Karpas-422 (cell line): ENCODE results near the gene AK9. TPM values are rescaled to one million over a fixed set of nuclear protein-coding genes. Genes with fewer than 3 reads are reported as not detected.

Source experiments
- DNase-seq: peaks from one replicate; pipeline ENCODE4 v3.0.0-alpha.2; 2015
- H2AFZ ChIP-seq: fragments of 200-600 bp; sonication (generic); 2 replicates; pipeline ENCODE4 v1.6.1; 2014; ENCODE audit warnings: antibody characterized with exemption, low read length, mixed read lengths
- H3K27ac ChIP-seq: fragments of 200-600 bp; sonication (generic); 2 replicates; pipeline ENCODE4 v1.5.1; 2014; ENCODE audit warnings: mild to moderate bottlenecking, low read length, moderate library complexity
- H3K27me3 ChIP-seq: fragments of 200-600 bp; sonication (generic); 2 replicates; pipeline ENCODE4 v1.6.1; 2014; ENCODE audit warnings: low read length, mixed read lengths
- H3K36me3 ChIP-seq: fragments of 200-600 bp; sonication (generic); 2 replicates; pipeline ENCODE4 v1.6.1; 2014; ENCODE audit warnings: low read length, mixed read lengths; ENCODE audit not compliant: insufficient read depth
- H3K4me1 ChIP-seq: fragments of 200-600 bp; sonication (generic); 2 replicates; pipeline ENCODE4 v1.6.1; 2014; ENCODE audit warnings: mild to moderate bottlenecking, low read length, mixed read lengths
- H3K4me2 ChIP-seq: fragments of 200-600 bp; sonication (generic); 2 replicates; pipeline ENCODE4 v1.6.1; 2014; ENCODE audit warnings: low read length, low read depth, mild to moderate bottlenecking; ENCODE audit not compliant: poor library complexity, severe bottlenecking
- H3K4me3 ChIP-seq: fragments of 200-600 bp; sonication (generic); 2 replicates; pipeline ENCODE4 v1.5.1; 2014; ENCODE audit warnings: mild to moderate bottlenecking, antibody characterized with exemption, low read length, mixed read lengths
- H3K79me2 ChIP-seq: fragments of 200-600 bp; sonication (generic); 2 replicates; pipeline ENCODE4 v1.6.1; 2014; ENCODE audit warnings: mild to moderate bottlenecking, low read length, mixed read lengths
- H3K9ac ChIP-seq: fragments of 200-600 bp; sonication (generic); 2 replicates; pipeline ENCODE4 v1.6.0; 2014; ENCODE audit warnings: low read length
- H3K9me2 ChIP-seq: fragments of 200-600 bp; sonication (generic), shearing (Covaris generic); replicated peaks from 2 replicates; pipeline ENCODE4 v1.6.0; 2014; ENCODE audit warnings: mild to moderate bottlenecking, low read length, moderate library complexity; ENCODE audit not compliant: insufficient read depth
- H3K9me3 ChIP-seq: fragments of 300-700, 200-600 bp; sonication (generic); 2 replicates; pipeline ENCODE4 v1.6.1; 2014; ENCODE audit warnings: low read length, mixed read lengths
- H4K20me1 ChIP-seq: fragments of 200-600 bp; sonication (generic); 2 replicates; pipeline ENCODE4 v1.6.1; 2014; ENCODE audit warnings: mild to moderate bottlenecking, antibody characterized with exemption, low read length, low read depth; ENCODE audit not compliant: insufficient read depth
- total RNA-seq: library from RNA; depleted of rRNA; stranded (reverse); fragments of >200 nt; shearing (Covaris generic); gene quantifications from 2 replicates; pipeline ENCODE4 v1.2.3, GENCODE V29; 2014; ENCODE audit warnings: low replicate concordance

Gene AK9
- total RNA-seq, 1 experiment from 2014 or later, result 2.9 TPM

DNA sequence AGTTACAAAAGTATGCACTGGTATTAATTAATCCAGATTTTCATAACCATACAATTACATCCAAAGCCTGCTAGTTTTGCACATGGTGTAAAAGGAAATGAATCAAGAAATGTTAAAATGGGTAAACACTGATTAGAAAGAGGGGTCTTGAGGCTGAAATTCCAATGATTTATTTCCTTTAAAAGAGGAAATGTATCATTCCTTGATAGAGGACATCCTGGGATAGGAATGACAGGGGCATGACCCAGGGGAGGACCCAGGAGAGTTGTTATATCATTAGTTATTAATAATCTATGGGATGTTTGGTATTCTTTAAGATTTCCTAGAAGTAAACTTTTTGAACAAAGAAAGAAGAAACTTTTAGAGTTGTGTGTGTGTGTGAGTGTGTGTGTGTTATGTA, 18.2 kb downstream of the AK9 start:
- no peak overlapping the region for H3K4me3 ChIP-seq
- no peaks in the 10 kb centered on the region for H3K36me3 ChIP-seq
- H3K27me3 ChIP-seq, result no peaks in the 10 kb centered on the region
- no peaks in the 10 kb centered on the region for H3K79me2 ChIP-seq
- no peaks in the 10 kb centered on the region for H3K9me3 ChIP-seq
- no peak overlapping the region for H3K4me2 ChIP-seq
- H2AFZ ChIP-seq, result no peak overlapping the region
- no peaks in the 10 kb centered on the region for H3K9me2 ChIP-seq
- H3K4me1 ChIP-seq, result peaks cover 2% of the 10 kb centered on the region; the same call in 1 of the 2 replicates
- no peak for DNase-seq
- no peaks in the 10 kb centered on the region for H4K20me1 ChIP-seq
- no peak overlapping the region for H3K27ac ChIP-seq
- no peak overlapping the region for H3K9ac ChIP-seq

- Histone ChIP-seq H3K9me2 (no peaks in the 10 kb centered on the region), H3K4me1 (peaks cover 2% of the 10 kb centered on the region; the same call in 1 of the 2 replicates), H4K20me1 (no peaks in the 10 kb centered on the region), H3K27ac (no peak overlapping the region), H3K4me3 (no peak overlapping the region), H3K27me3 (no peaks in the 10 kb centered on the region), H3K4me2 (no peak overlapping the region), H2AFZ (no peak overlapping the region), H3K9ac (no peak overlapping the region), H3K79me2 (no peaks in the 10 kb centered on the region), H3K9me3 (no peaks in the 10 kb centered on the region), H3K36me3 (no peaks in the 10 kb centered on the region)
- no peak for DNase-seq
These were observed 18.8 kb downstream of the AK9 start for GRCh38 chr6:109672175-109672574.

- Histone ChIP-seq H3K9ac (no peak overlapping the region), H3K27ac (no peak overlapping the region), H3K79me2 (no peaks in the 10 kb centered on the region), H3K27me3 (no peaks in the 10 kb centered on the region), H3K4me2 (no peak overlapping the region), H3K36me3 (no peaks in the 10 kb centered on the region), H3K9me2 (no peaks in the 10 kb centered on the region), H3K9me3 (no peaks in the 10 kb centered on the region), H2AFZ (no peak overlapping the region), H4K20me1 (no peaks in the 10 kb centered on the region), H3K4me1 (peaks cover 2% of the 10 kb centered on the region; the same call in 1 of the 2 replicates), H3K4me3 (no peak overlapping the region)
- DNase-seq, result no peak
These were observed 19.3 kb downstream of the AK9 start for GRCh38 chr6:109671733-109672132.

- no peaks in the 10 kb centered on the region for H3K27me3 ChIP-seq
These were observed 21.2 kb downstream of the AK9 start for GRCh38 chr6:109669811-109670210.

DNA sequence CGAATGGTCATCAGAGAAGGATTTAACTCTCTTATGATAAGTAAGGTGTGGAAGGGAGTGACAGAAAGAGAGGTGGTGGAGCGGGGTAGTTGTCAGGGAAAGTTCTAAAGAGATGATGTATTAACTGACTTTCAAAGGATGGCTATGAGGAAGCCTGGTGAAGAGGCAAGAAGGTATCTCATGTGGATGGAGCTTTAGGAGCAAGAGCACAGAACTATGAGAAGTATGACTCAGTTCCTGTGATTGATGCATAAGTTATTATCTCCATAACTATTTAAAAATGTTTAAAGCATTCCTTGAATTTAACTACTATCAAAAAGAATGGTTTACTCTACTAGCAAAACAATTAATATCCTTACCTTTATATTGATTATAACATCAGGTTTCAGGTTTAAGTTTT, 28.8 kb downstream of the AK9 start:
- Histone ChIP-seq H2AFZ (no peak overlapping the region), H3K4me1 (no peaks in the 10 kb centered on the region), H3K27ac (no peak overlapping the region), H3K9ac (no peak overlapping the region), H3K36me3 (no peaks in the 10 kb centered on the region), H3K27me3 (0 out of 2 replicates have a peak, but pooled peaks cover 2% of the 10 kb centered on the region), H3K9me3 (no peaks in the 10 kb centered on the region), H3K4me2 (no peak overlapping the region), H4K20me1 (no peaks in the 10 kb centered on the region), H3K9me2 (no peaks in the 10 kb centered on the region), H3K4me3 (no peak overlapping the region), H3K79me2 (no peaks in the 10 kb centered on the region)
- DNase-seq, result no peak

More at GRCh38 chr6:109669811-109670210, 21.2 kb downstream of the AK9 start:
- H3K36me3 ChIP-seq, result no peaks in the 10 kb centered on the region
- H3K4me1 ChIP-seq, result no peaks in the 10 kb centered on the region
- H3K9me2 ChIP-seq, result no peaks in the 10 kb centered on the region
- H3K9ac ChIP-seq, result no peak overlapping the region
- H4K20me1 ChIP-seq, result no peaks in the 10 kb centered on the region
- no peak overlapping the region for H3K4me3 ChIP-seq
- no peak overlapping the region for H3K4me2 ChIP-seq
- H3K27ac ChIP-seq, result no peak overlapping the region
- H3K9me3 ChIP-seq, result no peaks in the 10 kb centered on the region
- H2AFZ ChIP-seq, result no peak overlapping the region
- no peaks in the 10 kb centered on the region for H3K79me2 ChIP-seq
- no peak for DNase-seq

DNA sequence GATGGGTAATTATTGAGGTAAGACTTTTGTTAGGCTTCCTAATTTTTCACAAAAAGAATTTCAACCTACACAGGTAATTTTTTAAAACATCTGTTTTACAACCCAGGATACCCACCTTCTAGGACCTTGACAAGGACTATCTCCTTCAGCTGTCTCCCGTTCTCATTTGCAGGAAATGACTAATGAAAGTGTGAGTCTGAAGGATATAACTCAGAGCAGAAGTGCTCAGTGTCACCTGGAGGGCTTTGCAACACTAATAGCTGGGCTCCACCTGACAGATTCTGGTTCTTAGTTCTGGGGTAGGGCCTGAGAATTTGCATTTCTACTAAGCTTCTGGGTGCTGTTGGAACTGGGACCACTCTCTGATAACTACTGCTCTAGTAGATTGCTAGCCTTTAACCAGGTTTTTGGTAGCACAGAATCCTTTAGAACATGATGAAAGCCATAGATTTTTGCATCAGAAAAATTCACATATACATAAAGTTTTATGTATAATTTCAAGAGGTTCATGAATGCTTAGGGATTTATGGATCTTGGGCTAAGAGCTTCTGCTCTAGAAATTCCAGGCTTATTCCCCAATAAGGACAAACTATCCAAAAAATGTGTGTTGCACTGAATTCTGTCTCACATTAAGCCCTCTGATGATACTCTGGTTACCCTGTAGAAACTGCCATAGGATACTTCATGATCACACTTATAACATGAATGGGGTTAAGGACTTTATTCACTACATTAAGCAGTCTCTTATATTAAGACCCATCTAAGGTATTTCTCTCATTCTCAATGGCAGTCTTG, 30.3 kb downstream of the AK9 start:
- Histone ChIP-seq H3K9ac (no peak overlapping the region), H3K9me2 (no peaks in the 10 kb centered on the region), H3K9me3 (no peaks in the 10 kb centered on the region), H4K20me1 (no peaks in the 10 kb centered on the region), H3K27me3 (0 out of 2 replicates have a peak, but pooled peaks cover 2% of the 10 kb centered on the region), H3K27ac (no peak overlapping the region), H3K79me2 (no peaks in the 10 kb centered on the region), H3K4me3 (no peak overlapping the region), H3K4me1 (no peaks in the 10 kb centered on the region), H3K4me2 (no peak overlapping the region), H3K36me3 (no peaks in the 10 kb centered on the region), H2AFZ (no peak overlapping the region)
- DNase-seq, result no peak

DNA sequence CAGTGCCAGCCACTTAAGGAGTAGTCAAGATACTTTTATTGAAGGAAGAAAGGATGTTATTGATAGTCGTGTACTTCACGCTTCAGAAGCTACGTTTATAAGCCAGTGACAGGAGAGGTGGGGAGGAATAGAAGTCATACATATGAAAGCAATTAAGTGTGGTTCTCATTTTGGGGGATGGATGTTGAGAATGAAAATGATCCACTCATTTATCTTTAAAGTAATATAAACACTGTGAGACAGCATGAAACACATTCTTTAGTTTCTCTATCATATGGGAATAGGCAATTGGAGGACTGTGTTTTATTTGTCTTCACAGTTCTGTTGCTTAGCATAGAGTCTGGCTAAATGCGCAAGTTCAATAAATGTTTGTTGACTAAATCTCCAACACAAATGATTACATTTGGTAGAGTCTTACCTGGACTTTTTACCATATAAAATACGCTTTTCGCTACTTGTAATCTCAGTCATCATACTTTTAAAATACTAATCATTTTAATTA, 35.2 kb downstream of the AK9 start:
- Histone ChIP-seq H2AFZ (no peak overlapping the region), H3K4me2 (no peak overlapping the region), H3K4me3 (no peak overlapping the region), H3K4me1 (no peaks in the 10 kb centered on the region), H3K27me3 (0 out of 2 replicates have a peak, but pooled peaks cover 2% of the 10 kb centered on the region), H4K20me1 (no peaks in the 10 kb centered on the region), H3K79me2 (no peaks in the 10 kb centered on the region), H3K36me3 (no peaks in the 10 kb centered on the region), H3K9ac (no peak overlapping the region), H3K9me3 (no peaks in the 10 kb centered on the region), H3K9me2 (no peaks in the 10 kb centered on the region), H3K27ac (no peak overlapping the region)
- DNase-seq, result no peak

DNA sequence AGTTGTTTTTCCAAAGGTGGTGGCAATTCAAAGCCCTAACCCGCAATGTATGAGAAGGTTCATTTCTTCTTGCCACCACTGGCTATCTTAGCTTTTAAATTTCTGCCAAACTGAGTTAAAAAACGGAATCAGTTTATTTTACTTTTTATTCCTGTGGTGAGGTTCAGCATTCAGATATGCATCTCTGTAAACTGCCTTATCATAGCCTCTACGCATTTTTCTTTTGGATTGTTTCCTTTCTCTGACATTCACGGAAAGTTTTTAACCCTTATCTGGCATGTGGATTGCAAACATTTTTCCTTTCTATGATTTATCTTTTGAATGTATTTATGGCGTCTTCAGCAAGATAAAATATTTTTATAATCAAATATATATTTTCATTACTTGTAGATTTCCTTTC, 37.7 kb downstream of the AK9 start:
- Histone ChIP-seq H3K27ac (no peak overlapping the region), H3K4me1 (no peaks in the 10 kb centered on the region), H3K9me3 (no peaks in the 10 kb centered on the region), H2AFZ (no peak overlapping the region), H3K9ac (no peak overlapping the region), H3K4me2 (no peak overlapping the region), H3K4me3 (no peak overlapping the region), H3K9me2 (no peaks in the 10 kb centered on the region), H3K27me3 (no peaks in the 10 kb centered on the region), H3K36me3 (no peaks in the 10 kb centered on the region), H4K20me1 (no peaks in the 10 kb centered on the region), H3K79me2 (no peaks in the 10 kb centered on the region)
- no peak for DNase-seq
